Measurements from ENCODE around the gene CYB5B.
A peak's percentile ranks its signal among the peaks of the same experiment; 100 is the strongest.
"Not testable (repeated sequence)": the region's sequence is repeated elsewhere in the genome, so short reads cannot be mapped to it uniquely, and the experiment has no call there.

The CYB5B gene

DNA sequence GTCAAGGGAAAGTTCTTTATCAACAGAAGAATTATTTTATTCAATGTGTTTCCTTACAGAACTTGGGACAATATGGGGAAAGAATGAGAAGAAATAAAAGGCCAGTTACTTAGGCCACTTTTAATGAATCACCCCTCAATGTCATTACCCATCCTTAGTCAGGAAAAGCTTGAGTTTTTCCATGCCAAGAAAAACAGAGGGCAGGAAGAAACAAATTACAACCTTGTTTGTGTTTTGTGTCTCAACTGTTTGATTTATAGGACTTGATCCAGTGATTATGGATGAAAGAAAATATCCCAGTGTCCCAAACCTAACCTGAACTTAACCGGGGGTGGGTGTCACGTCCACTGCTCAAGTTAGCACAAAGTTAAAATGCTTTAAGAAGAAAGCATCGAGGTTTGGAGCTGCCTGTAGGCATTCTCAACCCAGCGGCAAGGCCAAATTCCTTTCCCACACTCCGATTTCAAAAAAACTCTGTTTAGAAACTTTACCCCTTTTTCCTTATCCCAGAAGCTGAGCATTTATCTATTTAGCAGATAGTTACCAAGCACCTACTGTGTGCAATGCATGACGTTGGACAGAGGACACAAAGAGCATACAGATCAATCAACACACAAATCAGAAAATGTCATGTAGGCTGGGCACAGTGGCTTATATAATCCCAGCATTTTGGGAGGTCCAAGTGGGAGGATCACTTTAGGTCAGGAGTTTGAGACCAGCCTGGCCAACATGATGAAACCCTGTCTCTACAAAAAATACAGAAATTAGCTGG, 14.0 kb upstream of the CYB5B start:
- no peak for DNase-seq

GRCh38 chr16:69411064-69411985, 13.1 kb upstream of the CYB5B start:
- DNase-seq: no peak

GRCh38 chr16:69412287-69412686, 12.1 kb upstream of the CYB5B start:
- no peak for DNase-seq

DNA sequence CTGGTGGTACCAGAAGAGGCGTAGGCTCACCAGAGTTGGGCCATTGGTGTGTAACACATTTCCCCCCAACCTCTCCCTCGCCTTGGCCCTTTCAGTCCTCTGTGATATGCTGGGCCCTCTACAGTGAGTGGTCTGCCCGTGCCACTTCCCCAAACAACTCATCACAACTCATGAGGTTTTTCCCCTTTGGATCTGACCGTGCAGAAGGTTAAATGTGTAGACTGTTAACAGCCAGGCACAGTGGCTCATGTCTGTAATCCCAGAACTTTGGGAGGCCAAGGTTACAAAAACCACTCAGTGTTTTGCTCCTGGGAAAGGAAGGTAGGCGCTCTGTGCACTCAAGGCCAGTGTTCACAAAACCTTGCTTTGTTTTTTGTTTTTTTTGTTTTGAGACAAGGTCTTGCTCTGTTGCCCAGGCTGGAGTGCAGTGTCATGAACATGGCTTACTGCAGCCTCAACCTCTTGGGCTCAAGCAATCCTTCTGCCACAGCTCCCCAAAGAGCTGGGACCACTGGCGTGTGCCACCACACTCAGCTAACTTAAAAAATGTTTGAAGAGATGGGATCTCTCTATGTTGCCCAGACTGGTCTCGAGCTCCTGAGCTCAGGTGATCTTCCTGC, 11.3 kb upstream of the CYB5B start:
- DNase-seq: no peak

GRCh38 chr16:69417520-69418199, 6.8 kb upstream of the CYB5B start:
- peak; percentile 4 to 23 for DNase-seq

GRCh38 chr16:69419956-69420355, 4.5 kb upstream of the CYB5B start:
- no peak for DNase-seq

GRCh38 chr16:69423189-69423588, 1.2 kb upstream of the CYB5B start:
- DNase-seq: no peak

DNA sequence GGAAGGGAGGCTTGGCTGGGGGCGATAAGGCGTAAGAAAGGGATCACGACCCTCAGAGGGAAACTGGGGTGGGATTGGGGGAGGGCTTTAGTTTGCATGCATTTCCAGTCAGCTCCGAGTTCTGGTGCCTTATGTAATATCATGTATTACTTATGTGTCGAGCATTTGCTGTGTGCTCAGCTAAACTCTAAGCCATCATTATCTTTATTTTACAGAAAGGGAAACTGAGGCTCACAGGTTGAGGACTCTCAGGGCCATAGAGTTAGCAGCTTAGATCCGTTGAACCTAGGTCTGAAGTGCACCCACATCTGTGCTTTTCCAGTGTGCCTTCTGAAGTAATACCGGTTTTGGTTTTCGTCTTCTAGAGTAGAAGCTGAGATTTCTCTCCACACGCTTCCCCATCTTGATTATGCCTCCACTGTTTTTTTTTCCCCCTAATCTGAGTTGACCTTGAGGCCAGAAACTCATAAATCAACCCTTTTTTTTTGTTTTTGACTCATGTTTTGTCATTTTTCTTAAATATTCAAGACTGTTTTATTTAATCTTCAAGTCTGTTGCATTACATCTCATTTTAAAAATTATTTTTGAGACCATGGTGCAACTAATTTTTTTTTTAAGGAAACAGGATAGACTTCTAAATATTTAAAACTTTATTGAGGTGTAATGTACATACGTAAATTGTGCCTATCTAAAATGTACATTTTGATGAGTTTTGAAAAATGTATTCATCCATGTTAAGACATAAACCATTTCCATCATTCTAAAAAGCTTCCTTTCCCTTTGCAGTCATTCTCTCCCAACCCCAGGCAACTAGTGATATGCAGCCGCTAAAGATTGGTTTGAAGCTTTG, 741 bp downstream of the CYB5B start:
- no peak for DNase-seq

GRCh38 chr16:69428652-69429051, 4.2 kb downstream of the CYB5B start:
- DNase-seq: no peak

- DNase-seq: not testable (repeated sequence)
These were observed 4.7 kb downstream of the CYB5B start for GRCh38 chr16:69429058-69429640.

GRCh38 chr16:69431948-69432468, 7.6 kb downstream of the CYB5B start:
- no peak for DNase-seq

DNA sequence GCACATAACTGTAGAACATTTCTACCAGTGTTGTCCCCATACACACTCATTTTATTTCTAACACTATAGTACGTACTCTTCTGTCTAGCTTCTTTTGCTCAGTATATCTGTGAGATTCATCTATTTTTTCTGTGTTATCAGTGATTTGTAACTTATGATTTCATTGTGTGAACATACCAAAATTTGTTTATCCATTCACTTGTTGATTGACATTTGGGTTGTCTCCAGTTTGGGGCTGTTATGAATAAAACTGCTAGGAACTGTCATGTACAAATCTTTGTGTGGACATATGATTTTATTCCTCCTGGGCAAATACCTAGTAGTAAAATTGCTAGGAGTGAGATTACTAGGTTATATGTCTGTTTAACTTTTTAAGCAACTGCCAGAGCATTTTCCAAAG, 9.6 kb downstream of the CYB5B start:
- DNase-seq: no peak

DNA sequence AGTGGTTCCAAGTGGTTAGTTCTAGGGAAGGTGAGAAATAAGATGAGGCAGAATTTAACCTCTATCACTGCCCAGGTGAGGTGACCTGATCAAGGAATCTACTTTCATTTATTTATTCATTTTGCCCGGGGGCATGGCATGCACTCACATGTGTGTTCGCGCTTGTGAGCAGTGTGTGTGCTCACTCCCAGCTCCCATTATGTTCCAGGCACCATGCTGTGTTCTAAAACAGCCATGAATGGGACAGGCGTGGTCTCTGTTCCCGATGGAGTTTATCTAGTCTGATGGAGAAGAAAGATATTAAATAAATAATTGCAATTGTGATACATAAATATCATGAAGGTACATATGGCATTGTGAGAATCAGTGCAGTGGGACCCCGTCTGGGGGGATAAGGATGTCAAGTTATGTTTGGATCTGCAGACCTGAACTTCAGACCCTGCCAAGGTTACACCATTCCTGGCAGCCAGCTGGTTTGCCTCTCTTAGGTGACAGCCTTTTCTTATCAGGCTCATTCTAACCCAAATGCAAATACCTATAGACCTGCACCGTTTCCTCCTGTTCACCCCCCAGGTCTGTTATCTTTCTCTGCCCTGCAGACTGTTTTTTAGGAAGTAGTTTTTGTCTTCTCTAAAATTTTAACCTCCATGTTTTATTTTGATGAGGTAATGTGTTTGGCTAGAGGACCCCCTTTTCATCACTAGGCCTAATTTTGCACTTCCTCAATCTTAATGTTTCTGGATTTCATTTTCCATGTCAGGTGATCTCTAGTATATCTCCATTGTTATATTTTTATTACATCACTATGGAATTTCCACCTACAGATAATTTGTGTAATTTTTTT, 11.8 kb downstream of the CYB5B start:
- DNase-seq: no peak

GRCh38 chr16:69436896-69437295, 12.5 kb downstream of the CYB5B start:
- no peak for DNase-seq

DNA sequence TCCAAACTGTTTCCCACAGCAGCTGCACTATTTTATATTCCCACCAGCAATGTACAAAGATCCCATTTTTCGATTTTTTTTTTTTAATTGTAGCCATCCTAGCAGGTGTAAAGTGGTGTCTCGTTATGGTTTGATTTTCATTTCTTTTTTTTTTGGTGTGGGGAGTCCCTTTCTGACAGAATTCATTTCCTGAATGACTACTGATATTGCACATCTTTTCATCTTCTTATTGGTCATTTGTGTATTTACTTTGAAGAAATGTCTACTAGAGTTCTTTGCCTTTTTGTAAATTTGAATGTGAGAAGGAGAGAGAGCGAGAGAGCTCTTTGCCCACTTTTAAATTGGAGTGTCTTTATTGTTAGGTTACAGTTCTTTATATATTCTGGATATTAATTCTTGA, 14.0 kb downstream of the CYB5B start:
- no peak for DNase-seq

- DNase-seq: peak in 1 of 2 donors; percentile 11
These were observed 15.8 kb downstream of the CYB5B start for GRCh38 chr16:69440250-69440649.

GRCh38 chr16:69441030-69441429, 16.6 kb downstream of the CYB5B start:
- DNase-seq: not testable (repeated sequence)

DNA sequence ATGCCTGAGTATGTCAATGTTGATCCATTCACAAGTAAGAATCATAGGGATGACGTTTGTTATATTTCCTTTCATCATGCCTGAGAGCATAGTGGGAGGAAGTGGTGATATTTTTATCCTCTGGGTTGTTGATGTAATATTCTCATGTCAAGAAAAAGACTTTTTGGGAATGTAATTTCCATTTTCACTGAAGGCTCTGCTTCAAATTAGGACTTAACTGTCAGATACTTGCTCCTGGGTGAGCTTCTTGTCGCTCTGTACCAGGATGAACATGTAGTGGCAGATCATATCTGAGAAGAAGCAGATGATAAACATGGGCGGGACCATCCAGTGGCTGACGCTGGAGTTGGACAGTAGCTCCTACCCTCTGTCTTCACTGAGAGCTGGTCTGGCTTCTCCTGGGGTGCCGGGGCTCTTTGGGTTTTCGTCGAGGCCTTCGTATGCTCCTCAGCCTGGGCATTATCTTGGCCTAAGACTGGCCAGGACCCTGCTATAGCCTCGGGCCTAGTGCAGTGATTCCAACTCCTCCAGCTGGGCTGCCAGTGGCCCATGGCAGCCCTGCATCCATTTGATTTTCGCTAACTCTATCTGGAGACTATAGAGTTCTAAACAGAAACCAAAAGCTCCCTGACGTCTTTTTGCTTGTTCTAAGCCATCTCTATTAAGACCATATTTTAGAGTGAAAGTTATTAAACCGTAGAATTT, 19.7 kb downstream of the CYB5B start:
- DNase-seq: no peak

DNA sequence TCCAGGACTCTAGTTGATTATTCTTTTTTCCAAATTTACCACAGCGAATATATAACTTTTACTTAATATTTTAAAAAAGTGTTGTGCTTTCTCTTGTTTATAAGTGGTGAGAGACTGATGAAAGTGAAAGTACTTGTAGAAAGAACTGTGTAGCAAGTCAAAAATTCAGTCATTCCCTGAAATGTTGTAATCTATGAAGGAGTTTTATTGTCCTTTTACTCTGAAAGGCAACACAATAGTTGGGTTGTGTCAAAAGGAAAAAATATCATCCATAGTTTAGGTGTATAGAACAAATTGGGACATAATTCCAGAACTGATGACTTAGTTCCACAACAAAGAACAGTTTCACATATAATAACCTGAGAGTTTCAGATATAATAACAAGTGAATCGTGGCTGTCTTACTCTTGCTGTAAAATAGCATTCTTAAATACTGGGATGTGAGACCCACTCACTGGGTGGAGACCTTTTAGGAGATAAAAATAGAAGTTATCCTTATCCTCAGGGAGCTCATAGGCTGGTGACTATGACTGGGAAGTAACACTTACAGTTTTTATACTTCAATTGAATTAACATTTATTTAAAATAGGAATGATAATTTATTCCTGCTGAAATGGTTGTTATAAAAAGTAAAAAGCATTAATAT, 20.6 kb downstream of the CYB5B start:
- peak in 1 of 2 donors; percentile 30 for DNase-seq

All from hippocampal formation (tissue), 2 donors.